ENCODE data around the gene GALNT7. TPM values are rescaled to one million over a fixed set of nuclear protein-coding genes. Genes with fewer than 3 reads are reported as not detected.

The GALNT7 gene
- polyA plus RNA-seq, 1 donor = 47.0 TPM

DNA sequence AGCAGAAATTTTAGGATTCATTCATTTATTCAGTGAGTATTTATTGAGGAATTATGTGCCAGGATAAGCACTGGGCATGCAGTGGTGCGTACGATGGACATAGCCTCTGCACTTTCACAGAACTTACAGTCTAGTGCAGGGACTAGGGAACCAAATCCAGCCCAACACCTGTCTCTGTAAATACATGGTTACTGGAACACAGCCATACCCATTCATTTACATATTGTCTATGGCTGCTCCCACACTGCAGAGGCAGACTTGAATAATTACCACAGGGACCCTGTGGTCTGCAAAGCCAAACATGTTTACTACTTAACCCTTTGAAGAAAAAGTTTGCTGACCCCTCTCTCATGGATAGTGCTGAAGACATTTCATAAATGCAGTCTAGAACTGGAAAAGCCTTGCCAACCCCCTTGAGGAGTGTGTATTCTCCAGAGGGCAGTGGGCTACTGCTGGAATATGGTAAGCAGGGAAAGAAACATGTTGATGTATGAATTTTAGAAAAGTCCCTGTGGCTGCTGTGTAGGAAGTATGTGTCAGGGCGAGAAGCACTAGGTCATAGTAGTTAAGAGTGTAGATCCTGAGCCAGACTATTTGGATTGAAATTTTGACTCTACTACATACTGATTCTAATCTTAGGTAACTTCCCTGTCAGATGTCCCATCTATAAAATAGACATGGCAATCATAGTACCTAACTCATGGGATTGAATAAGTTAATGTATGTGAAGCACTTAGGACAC, 75.5 kb downstream of the GALNT7 start:
- DNase-seq = no peak
- H3K4me1 ChIP-seq (ENCODE audit: control insufficient read depth, insufficient read depth, low read length) = no peaks in the 10 kb centered on the region
- H3K27ac ChIP-seq (ENCODE audit: low read length) = no peak overlapping the region
- no CpG with 5 or more reads among the region's 3 CpGs for WGBS (ENCODE audit: insufficient coverage, low lambda C conversion rate)
- no peak overlapping the region for H3K4me3 ChIP-seq (ENCODE audit: low read length)
- H3K36me3 ChIP-seq (ENCODE audit: control insufficient read depth, insufficient read depth, low read length) = peaks cover 6% of the 10 kb centered on the region
- H3K9me3 ChIP-seq (ENCODE audit: control insufficient read depth, low read depth, low read length) = no peaks in the 10 kb centered on the region
- no peaks in the 10 kb centered on the region for H3K27me3 ChIP-seq (ENCODE audit: control insufficient read depth, insufficient read depth, low read length)

GRCh38 chr4:173245952-173246351, 77.3 kb downstream of the GALNT7 start:
- Histone ChIP-seq H3K36me3 (ENCODE audit: control insufficient read depth, insufficient read depth, low read length) (peaks cover 14% of the 10 kb centered on the region), H3K27me3 (ENCODE audit: control insufficient read depth, insufficient read depth, low read length) (no peaks in the 10 kb centered on the region), H3K9me3 (ENCODE audit: control insufficient read depth, low read depth, low read length) (no peaks in the 10 kb centered on the region), H3K27ac (ENCODE audit: low read length) (no peak overlapping the region), H3K4me1 (ENCODE audit: control insufficient read depth, insufficient read depth, low read length) (no peaks in the 10 kb centered on the region), H3K4me3 (ENCODE audit: low read length) (no peak overlapping the region)
- DNase-seq = no peak

DNA sequence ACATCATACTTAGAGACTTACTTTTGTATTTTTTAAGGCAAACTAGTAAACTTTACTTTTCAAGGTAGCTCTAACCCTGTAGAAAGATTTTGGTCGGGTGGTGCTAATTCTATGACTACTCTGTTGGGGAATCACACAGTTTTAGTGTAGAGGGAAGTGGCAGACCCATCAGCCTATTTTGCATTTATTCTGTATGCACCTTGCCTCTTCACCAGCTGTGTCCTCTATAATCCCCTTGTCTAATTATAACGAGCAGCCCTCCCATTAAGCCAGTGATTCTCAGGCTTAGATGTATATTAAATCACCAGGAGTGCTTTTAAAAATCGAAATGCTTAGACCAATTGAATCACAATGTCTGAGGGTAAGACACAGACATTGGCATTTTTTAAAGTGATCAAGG, 78.1 kb downstream of the GALNT7 start:
- WGBS (ENCODE audit: insufficient coverage, low lambda C conversion rate) = 40% methylated on average over 1 of the region's 3 CpGs
- H3K9me3 ChIP-seq (ENCODE audit: control insufficient read depth, low read depth, low read length) = no peaks in the 10 kb centered on the region
- no peaks in the 10 kb centered on the region for H3K27me3 ChIP-seq (ENCODE audit: control insufficient read depth, insufficient read depth, low read length)
- DNase-seq = no peak
- H3K4me3 ChIP-seq (ENCODE audit: low read length) = no peak overlapping the region
- no peaks in the 10 kb centered on the region for H3K4me1 ChIP-seq (ENCODE audit: control insufficient read depth, insufficient read depth, low read length)
- no peak overlapping the region for H3K27ac ChIP-seq (ENCODE audit: low read length)
- H3K36me3 ChIP-seq (ENCODE audit: control insufficient read depth, insufficient read depth, low read length) = peaks cover 14% of the 10 kb centered on the region

DNA sequence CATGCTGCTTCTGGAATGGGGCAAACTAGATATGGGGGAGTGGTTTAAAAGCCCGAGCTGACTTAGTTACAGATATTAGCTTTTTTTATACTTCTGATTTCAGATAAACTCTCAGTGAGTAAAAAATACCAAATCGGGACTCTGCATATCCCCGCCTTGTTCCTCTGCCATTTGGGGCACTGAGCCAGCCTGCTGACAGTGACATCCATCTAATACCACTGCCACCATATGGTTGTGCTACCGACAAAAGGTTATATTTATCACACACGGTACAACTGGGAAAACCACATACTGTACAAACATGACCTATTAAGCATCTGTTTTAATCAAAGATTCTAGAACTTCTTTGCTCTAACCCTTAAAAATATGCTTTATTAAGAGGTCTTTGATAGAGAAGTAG, 78.7 kb downstream of the GALNT7 start:
- H3K9me3 ChIP-seq (ENCODE audit: control insufficient read depth, low read depth, low read length) = no peaks in the 10 kb centered on the region
- no peak overlapping the region for H3K27ac ChIP-seq (ENCODE audit: low read length)
- H3K36me3 ChIP-seq (ENCODE audit: control insufficient read depth, insufficient read depth, low read length) = peaks cover 14% of the 10 kb centered on the region
- DNase-seq = no peak
- 100% methylated on average over 1 of the region's 5 CpGs for WGBS (ENCODE audit: insufficient coverage, low lambda C conversion rate)
- H3K4me3 ChIP-seq (ENCODE audit: low read length) = no peak overlapping the region
- no peaks in the 10 kb centered on the region for H3K27me3 ChIP-seq (ENCODE audit: control insufficient read depth, insufficient read depth, low read length)
- H3K4me1 ChIP-seq (ENCODE audit: control insufficient read depth, insufficient read depth, low read length) = no peaks in the 10 kb centered on the region

GRCh38 chr4:173248690-173249089, 80.1 kb downstream of the GALNT7 start:
- Histone ChIP-seq H3K36me3 (ENCODE audit: control insufficient read depth, insufficient read depth, low read length) (peaks cover 14% of the 10 kb centered on the region), H3K27me3 (ENCODE audit: control insufficient read depth, insufficient read depth, low read length) (no peaks in the 10 kb centered on the region), H3K4me3 (ENCODE audit: low read length) (no peak overlapping the region), H3K9me3 (ENCODE audit: control insufficient read depth, low read depth, low read length) (no peaks in the 10 kb centered on the region), H3K27ac (ENCODE audit: low read length) (no peak overlapping the region), H3K4me1 (ENCODE audit: control insufficient read depth, insufficient read depth, low read length) (no peaks in the 10 kb centered on the region)
- DNase-seq = no peak

DNA sequence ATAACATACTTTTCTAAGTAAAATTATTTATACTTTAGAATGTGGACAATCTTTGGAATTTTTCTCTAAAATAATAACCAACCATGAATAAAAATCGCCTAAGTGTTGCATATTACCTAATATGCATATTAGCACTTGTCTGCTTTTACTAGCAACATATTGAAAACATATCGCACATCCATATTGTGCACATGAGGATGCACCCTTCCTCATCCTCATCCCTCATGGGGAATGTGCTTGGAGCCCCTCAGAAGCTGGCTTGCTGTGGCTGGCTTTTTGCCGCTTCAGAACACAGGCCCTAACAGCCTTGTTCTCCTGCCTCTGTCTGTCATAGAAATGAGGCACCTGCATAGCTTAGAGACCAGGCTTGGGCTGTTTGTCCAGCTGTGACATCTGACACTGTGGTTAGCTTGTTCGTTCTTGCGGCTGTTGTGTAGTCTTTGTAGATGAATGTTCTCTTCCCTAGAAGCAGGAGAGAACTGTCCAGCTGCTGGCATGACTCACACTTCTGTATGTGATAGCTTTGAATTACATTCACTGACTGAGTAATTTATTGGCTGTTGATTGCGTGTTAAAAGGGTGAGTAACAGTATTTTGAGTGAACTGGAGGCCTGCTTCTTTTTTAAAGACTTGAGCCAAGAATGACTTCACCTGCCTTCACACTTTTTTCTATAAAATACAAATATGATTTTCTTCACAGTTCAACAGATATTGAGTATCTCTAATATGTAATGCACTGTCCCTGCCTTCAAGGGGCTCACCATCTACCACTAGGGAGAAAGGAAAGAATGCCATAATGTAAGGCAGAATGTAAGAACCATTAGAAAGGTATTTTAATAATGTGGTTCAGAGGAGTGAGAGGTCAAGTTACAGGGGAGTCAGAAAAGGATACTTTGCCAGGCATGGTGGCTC, 83.7 kb downstream of the GALNT7 start:
- Histone ChIP-seq H3K4me1 (ENCODE audit: control insufficient read depth, insufficient read depth, low read length) (no peaks in the 10 kb centered on the region), H3K9me3 (ENCODE audit: control insufficient read depth, low read depth, low read length) (no peaks in the 10 kb centered on the region), H3K27me3 (ENCODE audit: control insufficient read depth, insufficient read depth, low read length) (no peaks in the 10 kb centered on the region), H3K27ac (ENCODE audit: low read length) (no peak overlapping the region), H3K4me3 (ENCODE audit: low read length) (no peak overlapping the region), H3K36me3 (ENCODE audit: control insufficient read depth, insufficient read depth, low read length) (peaks cover 14% of the 10 kb centered on the region)
- WGBS (ENCODE audit: insufficient coverage, low lambda C conversion rate) = 100% methylated on average over 1 of the region's 6 CpGs
- peak; percentile 5 to 51 for DNase-seq

DNA sequence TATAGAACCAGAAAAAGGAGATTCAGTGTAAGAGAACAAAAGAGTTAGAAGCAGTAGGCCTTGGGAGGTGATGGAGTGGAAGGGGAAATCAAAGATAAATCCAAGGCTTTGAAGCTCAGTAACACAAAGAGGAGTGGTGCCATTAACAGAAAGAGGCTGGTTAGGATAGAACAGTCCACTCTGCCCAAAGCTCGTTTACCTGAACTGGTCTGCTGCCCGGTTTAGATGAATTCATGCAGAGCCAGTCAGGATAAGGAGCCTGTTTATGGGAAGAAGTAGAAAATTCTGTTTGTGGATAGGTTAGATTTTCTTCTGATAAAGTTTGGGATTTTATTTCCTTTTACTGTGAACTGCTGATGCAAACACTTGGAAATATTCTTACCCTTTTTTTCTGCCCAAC, 85.0 kb downstream of the GALNT7 start:
- Histone ChIP-seq H3K9me3 (ENCODE audit: control insufficient read depth, low read depth, low read length) (no peaks in the 10 kb centered on the region), H3K4me3 (ENCODE audit: low read length) (no peak overlapping the region), H3K4me1 (ENCODE audit: control insufficient read depth, insufficient read depth, low read length) (no peaks in the 10 kb centered on the region), H3K27ac (ENCODE audit: low read length) (no peak overlapping the region), H3K36me3 (ENCODE audit: control insufficient read depth, insufficient read depth, low read length) (peaks cover 8% of the 10 kb centered on the region), H3K27me3 (ENCODE audit: control insufficient read depth, insufficient read depth, low read length) (no peaks in the 10 kb centered on the region)
- WGBS (ENCODE audit: insufficient coverage, low lambda C conversion rate) = 100% methylated on average over 1 of the region's 2 CpGs
- DNase-seq = no peak

DNA sequence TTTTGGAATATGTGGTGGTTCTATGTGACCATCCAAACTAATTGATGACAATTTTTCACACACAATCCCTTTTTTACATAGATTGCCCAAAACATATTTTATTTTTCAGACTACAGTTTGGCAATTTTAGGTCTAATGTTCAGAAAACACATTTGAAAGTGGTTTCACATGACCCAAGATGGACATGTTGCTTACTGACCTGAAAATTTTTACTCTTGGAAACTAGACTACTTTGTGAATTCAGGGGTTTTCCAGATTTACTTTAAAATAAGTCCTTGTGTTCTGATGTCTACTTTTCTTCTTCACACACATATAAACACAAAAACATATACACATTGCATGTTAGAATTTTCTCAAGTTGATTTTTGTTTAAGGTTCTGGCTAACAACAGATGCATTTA, 86.0 kb downstream of the GALNT7 start:
- H3K36me3 ChIP-seq (ENCODE audit: control insufficient read depth, insufficient read depth, low read length) = peaks cover 7% of the 10 kb centered on the region
- no peaks in the 10 kb centered on the region for H3K4me1 ChIP-seq (ENCODE audit: control insufficient read depth, insufficient read depth, low read length)
- no peak overlapping the region for H3K4me3 ChIP-seq (ENCODE audit: low read length)
- H3K9me3 ChIP-seq (ENCODE audit: control insufficient read depth, low read depth, low read length) = no peaks in the 10 kb centered on the region
- DNase-seq = no peak
- H3K27ac ChIP-seq (ENCODE audit: low read length) = no peak overlapping the region
- no peaks in the 10 kb centered on the region for H3K27me3 ChIP-seq (ENCODE audit: control insufficient read depth, insufficient read depth, low read length)

DNA sequence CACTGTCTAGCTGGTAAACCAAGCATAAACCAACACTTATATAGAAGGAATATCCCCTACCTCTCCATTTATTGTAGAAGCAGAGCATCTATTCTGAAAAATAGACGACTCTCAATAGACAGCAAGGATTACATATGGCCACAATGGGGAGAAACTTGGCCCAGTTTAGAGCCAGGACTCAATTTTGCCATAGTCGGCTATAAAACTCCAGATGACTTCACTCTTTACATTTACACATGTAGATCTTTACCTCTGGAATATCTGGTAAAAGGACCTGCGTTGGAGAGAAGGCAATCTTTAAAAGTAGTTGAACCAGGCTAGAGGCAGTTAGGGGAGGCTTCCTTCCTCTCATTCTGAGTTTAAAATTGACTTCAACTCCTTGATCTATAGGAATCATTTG, 88.2 kb downstream of the GALNT7 start:
- H3K9me3 ChIP-seq (ENCODE audit: control insufficient read depth, low read depth, low read length) = no peaks in the 10 kb centered on the region
- no peak overlapping the region for H3K27ac ChIP-seq (ENCODE audit: low read length)
- no peaks in the 10 kb centered on the region for H3K36me3 ChIP-seq (ENCODE audit: control insufficient read depth, insufficient read depth, low read length)
- DNase-seq = no peak
- no peaks in the 10 kb centered on the region for H3K27me3 ChIP-seq (ENCODE audit: control insufficient read depth, insufficient read depth, low read length)
- H3K4me1 ChIP-seq (ENCODE audit: control insufficient read depth, insufficient read depth, low read length) = no peaks in the 10 kb centered on the region
- WGBS (ENCODE audit: insufficient coverage, low lambda C conversion rate) = no CpG with 5 or more reads among the region's 3 CpGs
- H3K4me3 ChIP-seq (ENCODE audit: low read length) = no peak overlapping the region

GRCh38 chr4:173257732-173258717, 89.4 kb downstream of the GALNT7 start:
- H3K36me3 ChIP-seq (ENCODE audit: control insufficient read depth, insufficient read depth, low read length) = no peaks in the 10 kb centered on the region
- no peak overlapping the region for H3K4me3 ChIP-seq (ENCODE audit: low read length)
- DNase-seq = peak; percentile 28 to 35
- 60% methylated on average over 1 of the region's 4 CpGs for WGBS (ENCODE audit: insufficient coverage, low lambda C conversion rate)
- H3K9me3 ChIP-seq (ENCODE audit: control insufficient read depth, low read depth, low read length) = no peaks in the 10 kb centered on the region
- no peaks in the 10 kb centered on the region for H3K27me3 ChIP-seq (ENCODE audit: control insufficient read depth, insufficient read depth, low read length)
- no peaks in the 10 kb centered on the region for H3K4me1 ChIP-seq (ENCODE audit: control insufficient read depth, insufficient read depth, low read length)
- no peak overlapping the region for H3K27ac ChIP-seq (ENCODE audit: low read length)

All from large intestine (tissue), 3 donors.